Coronary artery (tissue), 2 donors: ENCODE measurements around the gene GREM1.
A peak's percentile ranks its signal among the peaks of the same experiment; 100 is the strongest.

Experiments
- DNase-seq: peaks from one replicate; pipeline ENCODE4 v3.0.0-alpha.2; 2017; ENCODE audit warnings: low spot score
- H3K27ac ChIP-seq, 2 donors: fragments of 200-600 bp; sonication (generic); one replicate each; pipeline ENCODE4 v1.5.1; 2016 to 2019
- H3K4me3 ChIP-seq: fragments of 200-600 bp; sonication (generic); 2 replicates; pipeline ENCODE4 v1.5.1; 2016; ENCODE audit warnings: mild to moderate bottlenecking, moderate library complexity
- TF ChIP-seq, protein P1 (sequence below): fragments of 200-600 bp; sonication (generic); IDR thresholded peaks from one replicate; pipeline ENCODE4 v1.5.1; 2019; ENCODE audit warnings: antibody characterized with exemption

The GREM1 gene

DNA sequence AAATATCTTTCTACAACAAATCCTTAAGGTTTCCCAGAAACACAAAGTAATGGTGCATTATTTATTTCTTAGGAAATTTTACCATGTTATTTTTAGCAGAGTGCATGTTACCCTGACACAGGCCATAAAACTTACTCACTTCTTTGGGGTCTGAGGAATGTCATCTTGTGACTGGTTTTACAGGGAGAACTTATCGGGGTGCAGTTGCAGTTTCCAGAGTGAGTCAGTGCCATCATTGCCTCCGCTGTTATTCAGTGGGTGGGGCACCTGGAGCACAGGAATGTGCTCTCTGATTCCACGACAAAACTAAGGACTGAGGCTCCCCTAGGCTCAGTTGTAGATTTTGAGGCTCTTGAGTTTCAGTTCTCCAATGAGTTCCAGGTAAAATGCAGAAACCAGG lies 11.1 kb upstream of the GREM1 start:
- no peak for DNase-seq
- no peak overlapping the region for H3K4me3 ChIP-seq
- H3K27ac ChIP-seq, result no peak overlapping the region
- TF ChIP-seq, protein P1, sequence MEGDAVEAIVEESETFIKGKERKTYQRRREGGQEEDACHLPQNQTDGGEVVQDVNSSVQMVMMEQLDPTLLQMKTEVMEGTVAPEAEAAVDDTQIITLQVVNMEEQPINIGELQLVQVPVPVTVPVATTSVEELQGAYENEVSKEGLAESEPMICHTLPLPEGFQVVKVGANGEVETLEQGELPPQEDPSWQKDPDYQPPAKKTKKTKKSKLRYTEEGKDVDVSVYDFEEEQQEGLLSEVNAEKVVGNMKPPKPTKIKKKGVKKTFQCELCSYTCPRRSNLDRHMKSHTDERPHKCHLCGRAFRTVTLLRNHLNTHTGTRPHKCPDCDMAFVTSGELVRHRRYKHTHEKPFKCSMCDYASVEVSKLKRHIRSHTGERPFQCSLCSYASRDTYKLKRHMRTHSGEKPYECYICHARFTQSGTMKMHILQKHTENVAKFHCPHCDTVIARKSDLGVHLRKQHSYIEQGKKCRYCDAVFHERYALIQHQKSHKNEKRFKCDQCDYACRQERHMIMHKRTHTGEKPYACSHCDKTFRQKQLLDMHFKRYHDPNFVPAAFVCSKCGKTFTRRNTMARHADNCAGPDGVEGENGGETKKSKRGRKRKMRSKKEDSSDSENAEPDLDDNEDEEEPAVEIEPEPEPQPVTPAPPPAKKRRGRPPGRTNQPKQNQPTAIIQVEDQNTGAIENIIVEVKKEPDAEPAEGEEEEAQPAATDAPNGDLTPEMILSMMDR, result no peak

DNA sequence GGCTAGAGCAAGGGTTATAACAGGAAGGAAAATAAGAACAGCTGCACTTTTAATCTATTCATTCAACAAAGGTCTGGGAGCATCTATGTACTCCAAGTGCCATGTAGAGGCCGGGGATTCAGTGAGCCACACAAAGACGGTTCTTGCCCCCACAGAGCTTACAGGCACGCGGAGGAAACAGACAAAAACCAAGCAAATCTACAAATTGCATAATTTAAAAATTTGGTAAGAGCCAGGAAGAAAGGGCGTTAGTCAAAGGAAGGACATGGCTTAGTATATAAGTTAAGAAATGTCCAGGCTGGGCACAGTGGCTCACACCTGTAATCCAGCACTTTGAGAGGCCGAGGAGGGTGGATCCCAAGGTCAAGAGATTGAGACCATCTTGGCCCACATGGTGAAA lies 10.4 kb upstream of the GREM1 start:
- TF ChIP-seq, protein P1, result no peak

DNA sequence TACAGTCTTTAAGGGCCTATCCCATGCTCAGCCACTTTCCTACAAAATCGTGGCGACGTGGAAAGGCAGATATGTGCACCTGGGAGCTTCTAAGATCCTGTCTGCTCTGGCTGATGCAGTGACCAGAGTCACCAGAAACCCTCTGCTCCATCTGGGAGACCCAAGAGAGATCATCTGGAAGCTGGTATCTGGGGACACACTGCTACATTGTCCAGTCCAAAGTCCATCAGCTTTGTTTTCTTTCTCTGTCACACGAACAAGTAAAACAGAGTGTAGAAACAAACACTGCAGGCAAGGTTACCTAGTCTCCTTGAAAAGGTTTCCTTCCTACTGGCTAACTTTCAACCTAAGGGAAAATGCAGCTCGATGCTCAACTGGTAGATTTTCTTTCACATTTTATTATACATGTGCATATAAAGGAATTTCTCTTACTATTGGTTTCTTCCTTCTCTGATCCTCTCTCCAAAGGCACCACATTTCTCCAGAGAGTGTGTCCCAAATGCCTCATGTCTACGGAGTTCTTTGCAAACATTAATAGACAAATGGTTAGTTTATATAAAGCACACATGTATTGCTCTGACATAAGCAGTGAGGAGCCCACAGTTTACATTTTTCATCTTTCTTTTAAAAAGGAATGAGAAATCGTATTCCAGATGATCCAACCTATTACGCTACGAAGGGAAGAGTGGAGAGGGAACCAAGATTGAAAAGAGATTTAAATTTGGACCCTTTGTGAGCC lies 8.3 kb upstream of the GREM1 start:
- TF ChIP-seq, protein P1, result no peak
- no peak for DNase-seq
- Histone ChIP-seq H3K4me3 (no peak overlapping the region), H3K27ac (no peak overlapping the region)

More for the DNA sequence above, 10.4 kb upstream of the GREM1 start:
- Histone ChIP-seq H3K27ac (no peak overlapping the region), H3K4me3 (no peak overlapping the region)
- no peak for DNase-seq

DNA sequence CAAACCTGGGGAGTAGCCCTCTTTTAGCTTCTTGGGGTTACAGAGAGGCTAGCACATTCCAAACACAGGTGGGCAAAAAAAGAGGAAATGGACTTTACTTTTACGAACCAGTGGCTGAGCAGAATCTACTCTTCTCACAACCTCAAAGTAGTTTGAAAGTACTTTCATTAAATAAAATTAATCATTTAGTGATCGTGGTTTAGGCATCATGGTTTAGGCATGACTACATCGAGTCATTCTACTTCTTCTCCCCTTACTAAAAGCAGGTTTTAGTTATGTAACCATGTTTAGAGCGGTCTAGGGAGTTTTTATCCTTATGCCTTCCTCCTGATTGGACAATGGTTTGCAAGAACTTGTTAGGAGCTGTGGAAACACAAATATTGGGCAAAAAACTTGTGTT lies 2.5 kb upstream of the GREM1 start:
- TF ChIP-seq, protein P1, result no peak
- no peak overlapping the region for H3K27ac ChIP-seq
- H3K4me3 ChIP-seq, result no peak overlapping the region
- DNase-seq, result no peak

DNA sequence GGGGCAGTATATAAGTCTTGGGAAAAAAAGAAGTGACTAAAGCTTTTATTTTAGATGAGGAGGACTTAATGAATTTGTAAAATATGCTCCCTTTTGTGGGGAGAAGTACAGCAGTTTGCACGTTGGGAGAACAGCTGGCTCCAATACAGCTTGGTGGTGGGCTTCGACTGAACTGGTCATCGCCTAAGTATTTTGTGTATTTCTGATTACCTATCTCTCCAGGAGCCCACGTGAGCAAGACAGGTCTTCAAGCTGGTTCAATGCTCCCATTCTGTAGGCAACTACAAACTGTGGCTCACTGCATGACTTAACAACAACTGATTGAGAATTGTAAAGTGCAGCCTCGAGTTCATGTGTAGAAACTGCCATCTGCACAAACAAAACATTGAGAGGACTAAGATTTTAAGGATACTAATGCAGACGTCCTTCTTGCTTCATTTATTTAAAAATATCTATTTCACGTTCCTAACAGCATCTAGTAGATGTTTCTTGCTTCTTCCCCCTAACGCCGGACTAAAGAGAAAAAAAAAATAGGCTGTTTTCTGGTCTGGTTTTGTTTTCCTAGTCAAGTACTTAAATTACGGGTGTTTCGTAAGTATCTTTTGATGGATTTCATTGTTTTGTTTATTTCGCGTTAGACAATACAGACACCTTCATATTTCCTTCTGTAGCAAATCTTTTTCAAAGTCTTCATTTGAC lies 1.4 kb upstream of the GREM1 start:
- H3K27ac ChIP-seq, result no peak overlapping the region
- DNase-seq, result no peak
- H3K4me3 ChIP-seq, result no peak overlapping the region
- TF ChIP-seq, protein P1, result no peak

DNA sequence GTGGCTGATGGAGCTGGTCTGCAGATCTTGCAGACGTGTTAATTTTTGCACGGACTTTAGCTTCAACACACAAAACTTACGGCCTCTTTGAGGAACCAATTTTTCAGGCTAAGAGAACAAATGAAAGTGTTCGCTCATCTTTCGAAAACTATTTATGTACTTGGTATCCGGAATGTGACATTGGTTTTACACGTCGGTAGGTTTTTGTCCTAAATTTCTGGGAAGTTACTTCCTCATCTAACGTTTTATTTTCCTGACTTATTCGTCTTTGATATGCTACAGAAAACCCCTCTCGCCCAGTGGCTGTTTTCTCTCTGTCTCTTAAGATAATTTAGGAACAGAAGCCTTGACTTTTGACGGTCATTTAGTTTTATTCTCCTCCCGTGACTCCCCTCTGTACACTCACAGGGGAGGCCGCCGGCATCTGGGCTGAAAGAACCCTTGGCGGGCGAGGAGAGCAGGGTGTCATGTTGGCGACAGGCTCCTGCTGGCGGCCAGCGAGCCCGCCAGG lies 834 bp upstream of the GREM1 start:
- peak overlapping the region; percentile 67 for H3K4me3 ChIP-seq
- no peak overlapping the region for H3K27ac ChIP-seq
- DNase-seq, result no peak
- TF ChIP-seq, protein P1, result no peak
